Suprapubic skin (tissue), 4 donors: Measurements from ENCODE around the gene CMTM1. TPM values are rescaled to one million over a fixed set of nuclear protein-coding genes. Genes with fewer than 3 reads are reported as not detected.
"Not testable (repeated sequence)": the region's sequence is repeated elsewhere in the genome, so short reads cannot be mapped to it uniquely, and the experiment has no call there.

Experiments used
- DNase-seq, 2 donors: peaks; one replicate each; pipeline ENCODE4 v3.0.0-alpha.2; 2019; ENCODE audit warnings: low spot score in 2 of 2
- H3K27ac ChIP-seq: fragments of 200-600 bp; sonication (generic); one replicate; pipeline ENCODE4 v1.5.1; 2019
- H3K27me3 ChIP-seq: fragments of 200-600 bp; sonication (generic); one replicate; pipeline ENCODE4 v1.5.1; 2019
- H3K36me3 ChIP-seq: fragments of 200-600 bp; sonication (generic); one replicate; pipeline ENCODE4 v1.5.1; 2019
- H3K4me1 ChIP-seq: fragments of 200-600 bp; sonication (generic); one replicate; pipeline ENCODE4 v1.5.1; 2019
- H3K4me3 ChIP-seq: fragments of 200-600 bp; sonication (generic); one replicate; pipeline ENCODE4 v1.5.1; 2019; ENCODE audit warnings: mild to moderate bottlenecking
- H3K9me3 ChIP-seq: fragments of 200-600 bp; sonication (generic); one replicate; pipeline ENCODE4 v1.5.1; 2019
- EP300 ChIP-seq: sonication (generic); formaldehyde crosslinking; IDR thresholded peaks from one replicate; pipeline ENCODE4 v1.6.1; 2017; ENCODE audit warnings: antibody characterized with exemption
- POLR2A ChIP-seq, 2 donors: fragments of 450-650 bp; IDR thresholded peaks; one replicate each; pipeline ENCODE4 v1.6.1; 2017; ENCODE audit warnings: antibody characterized with exemption in 2 of 2, mild to moderate bottlenecking in 2 of 2, moderate library complexity in 2 of 2
- POLR2AphosphoS5 ChIP-seq, 3 donors: sonication (generic); formaldehyde crosslinking; IDR thresholded peaks; one replicate each; pipeline ENCODE4 v1.6.1; 2017; ENCODE audit warnings: antibody characterized with exemption in 3 of 3
- WGBS: methylation state at CpG from one replicate; pipeline ENCODE4 v1.1.5; 2018; 5-methylcytosine and 5-hydroxymethylcytosine counted together
- total RNA-seq, 4 donors: library from RNA; depleted of rRNA; stranded (reverse); fragments of >200 nt; gene quantifications; one replicate each; pipeline ENCODE4 v1.1.0, GENCODE V29; 2016
- TF ChIP-seq, protein P1 (sequence below), 2 donors: fragments of 200-600 bp in 1 of 2; fragments of 450-650 bp in 1 of 2; sonication (generic) in 1 of 2; IDR thresholded peaks; one replicate each; pipeline ENCODE4 v1.5.1; 2016 to 2019; ENCODE audit warnings: antibody characterized with exemption in 2 of 2, mild to moderate bottlenecking in 1 of 2, moderate library complexity in 1 of 2

Gene CMTM1
- total RNA-seq, 4 donors from 2014 or later, result 0.97 to 1.6 (median 1.5) TPM

DNA sequence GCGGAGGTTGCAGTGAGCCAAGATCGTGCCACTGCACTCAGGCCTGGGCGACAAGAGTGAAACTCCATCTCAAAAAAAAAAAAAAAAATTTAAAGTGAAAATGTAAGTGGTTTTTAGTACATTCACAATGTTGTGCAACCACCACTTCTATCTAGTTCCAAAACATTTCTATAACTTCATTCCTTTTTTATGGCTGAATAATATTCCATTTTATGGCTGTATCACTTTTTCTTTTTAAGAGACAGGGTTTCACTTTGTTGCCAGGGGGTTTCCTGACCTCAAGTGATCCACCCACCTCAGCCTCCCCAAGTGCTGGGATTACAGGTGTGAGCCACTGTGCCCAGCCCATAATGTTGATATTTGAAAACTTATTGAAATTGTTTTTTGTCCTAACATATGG, 26.6 kb downstream of the CMTM1 start:
- DNase-seq, result no peak
- TF ChIP-seq, protein P1, sequence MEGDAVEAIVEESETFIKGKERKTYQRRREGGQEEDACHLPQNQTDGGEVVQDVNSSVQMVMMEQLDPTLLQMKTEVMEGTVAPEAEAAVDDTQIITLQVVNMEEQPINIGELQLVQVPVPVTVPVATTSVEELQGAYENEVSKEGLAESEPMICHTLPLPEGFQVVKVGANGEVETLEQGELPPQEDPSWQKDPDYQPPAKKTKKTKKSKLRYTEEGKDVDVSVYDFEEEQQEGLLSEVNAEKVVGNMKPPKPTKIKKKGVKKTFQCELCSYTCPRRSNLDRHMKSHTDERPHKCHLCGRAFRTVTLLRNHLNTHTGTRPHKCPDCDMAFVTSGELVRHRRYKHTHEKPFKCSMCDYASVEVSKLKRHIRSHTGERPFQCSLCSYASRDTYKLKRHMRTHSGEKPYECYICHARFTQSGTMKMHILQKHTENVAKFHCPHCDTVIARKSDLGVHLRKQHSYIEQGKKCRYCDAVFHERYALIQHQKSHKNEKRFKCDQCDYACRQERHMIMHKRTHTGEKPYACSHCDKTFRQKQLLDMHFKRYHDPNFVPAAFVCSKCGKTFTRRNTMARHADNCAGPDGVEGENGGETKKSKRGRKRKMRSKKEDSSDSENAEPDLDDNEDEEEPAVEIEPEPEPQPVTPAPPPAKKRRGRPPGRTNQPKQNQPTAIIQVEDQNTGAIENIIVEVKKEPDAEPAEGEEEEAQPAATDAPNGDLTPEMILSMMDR (IDR thresholded peaks at IDR 0.05), result no peak
- TF ChIP-seq POLR2A (IDR thresholded peaks at IDR 0.05) (no peak), EP300 (no peak), POLR2AphosphoS5 (IDR thresholded peaks at IDR 0.05) (no peak)
- WGBS, result 97% methylated on average over 3 of the region's 3 CpGs
- Histone ChIP-seq H3K9me3 (no peaks in the 10 kb centered on the region), H3K4me1 (no peaks in the 10 kb centered on the region), H3K4me3 (no peak overlapping the region), H3K27me3 (no peaks in the 10 kb centered on the region), H3K36me3 (no peaks in the 10 kb centered on the region), H3K27ac (no peak overlapping the region)

DNA sequence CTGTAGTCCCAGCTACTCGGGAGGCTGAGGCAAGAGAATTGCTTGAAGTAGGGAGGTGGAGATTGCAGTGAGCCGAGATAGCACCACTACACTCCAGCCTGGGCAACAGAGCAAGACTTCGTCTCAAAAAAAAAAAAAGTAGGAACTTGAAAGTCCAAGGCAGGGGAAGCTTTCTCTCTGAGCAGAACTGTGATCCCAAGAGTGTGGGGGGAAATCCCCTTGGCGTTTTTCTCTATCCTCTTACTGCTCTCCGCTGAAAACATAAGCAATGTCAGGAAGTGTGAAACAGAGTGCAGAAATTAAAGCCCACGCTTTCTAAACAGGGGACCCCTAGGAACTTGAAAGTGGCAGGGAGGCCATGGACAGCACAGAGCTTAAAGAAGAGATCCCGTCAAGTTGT, 28.5 kb downstream of the CMTM1 start:
- Histone ChIP-seq H3K4me3 (no peak overlapping the region), H3K36me3 (no peaks in the 10 kb centered on the region), H3K4me1 (no peaks in the 10 kb centered on the region), H3K9me3 (no peaks in the 10 kb centered on the region), H3K27ac (no peak overlapping the region), H3K27me3 (no peaks in the 10 kb centered on the region)
- TF ChIP-seq POLR2A (IDR thresholded peaks at IDR 0.05) (no peak), POLR2AphosphoS5 (IDR thresholded peaks at IDR 0.05) (no peak), EP300 (no peak)
- TF ChIP-seq, protein P1 (IDR thresholded peaks at IDR 0.05), result no peak
- no peak for DNase-seq
- 73% methylated on average over 7 of the region's 7 CpGs for WGBS

DNA sequence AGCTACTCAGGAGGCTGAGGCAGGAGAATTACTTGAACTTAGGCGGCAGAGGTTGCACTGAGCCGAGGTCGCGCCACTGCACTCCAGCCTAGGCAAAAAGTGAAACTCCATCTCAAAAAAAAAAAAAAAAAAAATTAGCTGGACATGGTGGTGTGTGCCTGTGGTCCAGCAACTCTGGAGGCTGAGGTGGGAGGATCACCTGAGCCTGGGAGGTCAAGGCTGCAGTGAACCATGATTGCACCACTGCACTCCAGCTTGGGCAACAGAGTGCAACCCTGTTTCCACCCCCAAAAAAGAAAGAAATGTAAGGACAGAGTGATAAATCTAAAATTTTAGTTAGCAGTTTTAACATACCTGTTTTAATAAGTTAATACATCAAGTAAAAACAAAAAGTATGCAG, 30.3 kb downstream of the CMTM1 start:
- 100% methylated on average over 4 of the region's 4 CpGs for WGBS
- not testable (repeated sequence) for H3K4me3 ChIP-seq, H3K27ac ChIP-seq, H3K27me3 ChIP-seq, H3K9me3 ChIP-seq, DNase-seq, H3K36me3 ChIP-seq, H3K4me1 ChIP-seq

DNA sequence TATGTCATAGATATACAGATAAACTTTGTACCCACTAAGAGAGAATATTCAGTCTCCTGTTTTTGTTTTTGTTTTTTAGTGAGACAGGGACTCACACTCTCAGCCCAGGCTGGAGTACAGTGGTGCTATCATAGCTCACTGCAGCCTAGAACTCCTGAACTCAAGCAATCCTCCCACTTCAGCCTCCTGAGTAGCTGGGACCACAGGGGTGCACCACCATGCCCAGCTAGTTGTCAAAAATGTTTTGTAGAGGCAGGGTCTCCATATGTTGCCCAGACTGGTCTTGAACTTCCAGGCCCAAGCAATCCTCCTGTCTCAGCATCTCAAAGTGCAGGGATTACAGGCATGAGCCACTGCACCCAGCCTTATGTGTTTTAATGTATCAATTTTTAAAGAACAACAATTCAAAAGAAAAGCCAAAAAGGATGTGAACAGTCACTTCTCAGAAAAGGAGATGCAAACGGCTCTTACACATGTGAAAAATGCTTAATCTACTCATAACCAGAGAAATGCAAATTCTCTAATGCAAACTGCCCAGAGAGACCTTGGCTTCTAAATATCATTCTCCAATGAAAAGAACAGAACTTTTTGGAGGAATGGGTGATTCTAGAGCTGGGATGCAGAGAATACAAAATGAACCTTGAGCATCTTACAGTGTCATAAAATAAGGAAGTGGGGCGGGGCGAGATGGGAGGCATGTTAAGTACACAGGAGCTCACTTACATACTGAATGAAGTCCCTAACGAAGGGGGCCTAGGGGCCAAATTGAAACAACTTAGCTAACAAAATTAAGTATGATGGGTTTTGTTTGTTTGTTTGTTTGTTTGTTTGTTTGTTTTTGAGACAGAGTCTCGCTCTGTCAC, 31.0 kb downstream of the CMTM1 start:
- H3K36me3 ChIP-seq, result no peaks in the 10 kb centered on the region
- H3K27me3 ChIP-seq, result no peaks in the 10 kb centered on the region
- H3K27ac ChIP-seq, result no peak overlapping the region
- 81% methylated on average over 5 of the region's 5 CpGs for WGBS
- no peak overlapping the region for H3K4me3 ChIP-seq
- no peak for TF ChIP-seq POLR2A (IDR thresholded peaks at IDR 0.05)
- TF ChIP-seq, protein P1 (IDR thresholded peaks at IDR 0.05), result no peak
- no peak for TF ChIP-seq POLR2AphosphoS5 (IDR thresholded peaks at IDR 0.05)
- TF ChIP-seq EP300, result no peak
- no peaks in the 10 kb centered on the region for H3K4me1 ChIP-seq
- no peaks in the 10 kb centered on the region for H3K9me3 ChIP-seq
- no peak for DNase-seq

DNA sequence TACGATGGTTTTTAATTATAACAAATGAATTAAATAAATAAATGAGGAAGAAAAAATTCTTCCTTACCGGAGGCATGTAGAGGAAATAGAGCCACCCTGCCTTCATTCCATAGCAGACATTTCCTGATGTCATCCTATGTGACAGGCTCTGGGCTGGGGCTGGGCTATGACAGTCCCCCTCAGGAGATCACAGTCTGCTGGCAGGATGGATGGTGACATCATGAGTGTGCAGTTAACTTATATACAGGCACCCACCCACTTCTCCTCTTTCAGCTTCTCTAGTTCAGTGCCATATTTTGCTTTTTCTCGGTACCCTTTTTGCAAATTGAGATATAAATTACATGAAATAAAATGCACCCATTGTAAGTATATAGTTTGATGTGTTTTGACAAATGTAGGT, 31.9 kb downstream of the CMTM1 start:
- no peaks in the 10 kb centered on the region for H3K9me3 ChIP-seq
- H3K4me3 ChIP-seq, result no peak overlapping the region
- H3K36me3 ChIP-seq, result no peaks in the 10 kb centered on the region
- TF ChIP-seq, protein P1 (IDR thresholded peaks at IDR 0.05), result no peak
- TF ChIP-seq POLR2AphosphoS5 (IDR thresholded peaks at IDR 0.05) (no peak), POLR2A (IDR thresholded peaks at IDR 0.05) (no peak), EP300 (no peak)
- H3K4me1 ChIP-seq, result no peaks in the 10 kb centered on the region
- no peaks in the 10 kb centered on the region for H3K27me3 ChIP-seq
- WGBS, result 74% methylated on average over 3 of the region's 3 CpGs
- H3K27ac ChIP-seq, result no peak overlapping the region
- no peak for DNase-seq
